Embryonic facial prominence (tissue), 1 donor: ENCODE data around the gene PSD2.

Experiments used
- DNase-seq: peaks from one replicate; pipeline ENCODE4 v3.0.0-alpha.2; 2016; ENCODE audit errors: extremely low spot score

PSD2 gene

GRCh38 chr5:139811274-139811607, 15.6 kb downstream of the PSD2 start:
- no peak for DNase-seq

- DNase-seq: no peak
Measured at GRCh38 chr5:139812323-139812722, 16.7 kb downstream of the PSD2 start.

- no peak for DNase-seq
Measured at GRCh38 chr5:139812836-139813805, 17.5 kb downstream of the PSD2 start.

GRCh38 chr5:139814191-139814601, 18.6 kb downstream of the PSD2 start:
- no peak for DNase-seq

- DNase-seq: no peak
Measured at GRCh38 chr5:139814704-139815280, 19.2 kb downstream of the PSD2 start.

- no peak for DNase-seq
Measured at GRCh38 chr5:139816566-139816965, 21.0 kb downstream of the PSD2 start.

- no peak for DNase-seq
Measured at GRCh38 chr5:139817362-139817761, 21.8 kb downstream of the PSD2 start.

- DNase-seq: no peak
Measured at GRCh38 chr5:139817970-139818369, 22.4 kb downstream of the PSD2 start.

GRCh38 chr5:139820130-139820529, 24.5 kb downstream of the PSD2 start:
- DNase-seq: no peak

GRCh38 chr5:139820606-139821005, 25.0 kb downstream of the PSD2 start:
- DNase-seq: no peak

GRCh38 chr5:139821806-139822552, 26.4 kb downstream of the PSD2 start:
- DNase-seq: no peak

- no peak for DNase-seq
Measured at GRCh38 chr5:139822553-139823425, 27.2 kb downstream of the PSD2 start.

GRCh38 chr5:139823757-139824355, 28.2 kb downstream of the PSD2 start:
- no peak for DNase-seq

- DNase-seq: no peak
Measured at GRCh38 chr5:139825690-139826089, 30.1 kb downstream of the PSD2 start.

GRCh38 chr5:139828207-139828895, 32.7 kb downstream of the PSD2 start:
- DNase-seq: no peak

- no peak for DNase-seq
Measured at GRCh38 chr5:139829471-139829870, 33.9 kb downstream of the PSD2 start.

GRCh38 chr5:139831624-139832023, 36.0 kb downstream of the PSD2 start:
- no peak for DNase-seq

GRCh38 chr5:139833525-139833924, 37.9 kb downstream of the PSD2 start:
- no peak for DNase-seq

- DNase-seq: no peak
Measured at GRCh38 chr5:139835656-139836055, 40.0 kb downstream of the PSD2 start.

- no peak for DNase-seq
Measured at GRCh38 chr5:139836469-139837208, 41.0 kb downstream of the PSD2 start.
